ENCODE measurements around the gene CDH13. TPM values are rescaled to one million over a fixed set of nuclear protein-coding genes. Genes with fewer than 3 reads are reported as not detected.

CDH13 gene
- total RNA-seq, 2 experiments from 2014 or later: not detected

DNA sequence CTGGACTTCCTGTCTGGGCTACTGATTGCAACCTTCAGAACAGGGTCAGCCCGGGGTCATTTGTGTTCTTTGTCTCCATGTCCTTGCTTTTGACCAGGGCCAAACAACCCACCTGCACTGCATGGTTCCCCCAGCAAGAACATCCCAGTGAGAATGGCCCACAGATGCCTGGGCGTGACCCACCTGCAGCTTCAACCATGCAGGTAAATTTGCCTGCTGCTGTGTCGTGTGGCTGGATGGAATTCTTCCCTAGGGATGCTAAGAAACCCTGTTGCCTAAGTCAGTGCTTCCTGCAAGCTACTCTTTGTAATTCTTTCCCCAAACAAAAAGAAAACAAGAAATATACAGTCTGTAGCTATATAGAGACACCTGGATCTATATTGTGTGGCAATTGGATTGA, 12.5 kb downstream of the CDH13 start:
- TF ChIP-seq, protein P1, sequence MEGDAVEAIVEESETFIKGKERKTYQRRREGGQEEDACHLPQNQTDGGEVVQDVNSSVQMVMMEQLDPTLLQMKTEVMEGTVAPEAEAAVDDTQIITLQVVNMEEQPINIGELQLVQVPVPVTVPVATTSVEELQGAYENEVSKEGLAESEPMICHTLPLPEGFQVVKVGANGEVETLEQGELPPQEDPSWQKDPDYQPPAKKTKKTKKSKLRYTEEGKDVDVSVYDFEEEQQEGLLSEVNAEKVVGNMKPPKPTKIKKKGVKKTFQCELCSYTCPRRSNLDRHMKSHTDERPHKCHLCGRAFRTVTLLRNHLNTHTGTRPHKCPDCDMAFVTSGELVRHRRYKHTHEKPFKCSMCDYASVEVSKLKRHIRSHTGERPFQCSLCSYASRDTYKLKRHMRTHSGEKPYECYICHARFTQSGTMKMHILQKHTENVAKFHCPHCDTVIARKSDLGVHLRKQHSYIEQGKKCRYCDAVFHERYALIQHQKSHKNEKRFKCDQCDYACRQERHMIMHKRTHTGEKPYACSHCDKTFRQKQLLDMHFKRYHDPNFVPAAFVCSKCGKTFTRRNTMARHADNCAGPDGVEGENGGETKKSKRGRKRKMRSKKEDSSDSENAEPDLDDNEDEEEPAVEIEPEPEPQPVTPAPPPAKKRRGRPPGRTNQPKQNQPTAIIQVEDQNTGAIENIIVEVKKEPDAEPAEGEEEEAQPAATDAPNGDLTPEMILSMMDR (conservative IDR thresholded peaks at IDR 0.05; ENCODE audit: low read length): no peak
- no peak for TF ChIP-seq EZH2phosphoT487 (IDR thresholded peaks at IDR 0.05; ENCODE audit: borderline replicate concordance, low read depth, low read length)
- BruUV-seq (replicated peaks): no TSS peak
- Histone ChIP-seq H4K20me1 (ENCODE audit: insufficient read depth, low read length) (no peaks in the 10 kb centered on the region), H3K36me3 (ENCODE audit: insufficient read depth, low read length) (no peaks in the 10 kb centered on the region), H3K4me2 (ENCODE audit: low read length) (no peak overlapping the region), H3K9me2 (ENCODE audit: insufficient read depth, low read length) (no peaks in the 10 kb centered on the region), H3K27ac (ENCODE audit: low read depth, low read length, poor library complexity, severe bottlenecking) (no peak overlapping the region), H3K79me2 (ENCODE audit: insufficient read depth, low read depth, low read length) (no peaks in the 10 kb centered on the region), H2AFZ (ENCODE audit: low read length) (no peak overlapping the region), H3K4me1 (ENCODE audit: insufficient read depth, low read length, poor library complexity, severe bottlenecking) (no peaks in the 10 kb centered on the region), H3K9me3 (ENCODE audit: low read length) (no peaks in the 10 kb centered on the region), H3K4me3 (ENCODE audit: low read depth, low read length, poor library complexity, severe bottlenecking) (no peak overlapping the region)
- ChIA-PET POLR2A (no interaction called here), CTCF (ENCODE audit: unreplicated experiment) (interaction anchor here (0.5 to 0.6 kb wide), 2 partner anchors 13 to 464 kb away, joined by 3 read pairs; no protein-coding TSS in a partner anchor)
- DNase-seq (ENCODE audit: low spot score): no peak
- intact Hi-C loops (cut with micrococcal nuclease; ENCODE audit: unreplicated experiment): loop anchor here (5.0 kb wide), 1 partner anchor 377 kb away; no protein-coding TSS in a partner anchor

DNA sequence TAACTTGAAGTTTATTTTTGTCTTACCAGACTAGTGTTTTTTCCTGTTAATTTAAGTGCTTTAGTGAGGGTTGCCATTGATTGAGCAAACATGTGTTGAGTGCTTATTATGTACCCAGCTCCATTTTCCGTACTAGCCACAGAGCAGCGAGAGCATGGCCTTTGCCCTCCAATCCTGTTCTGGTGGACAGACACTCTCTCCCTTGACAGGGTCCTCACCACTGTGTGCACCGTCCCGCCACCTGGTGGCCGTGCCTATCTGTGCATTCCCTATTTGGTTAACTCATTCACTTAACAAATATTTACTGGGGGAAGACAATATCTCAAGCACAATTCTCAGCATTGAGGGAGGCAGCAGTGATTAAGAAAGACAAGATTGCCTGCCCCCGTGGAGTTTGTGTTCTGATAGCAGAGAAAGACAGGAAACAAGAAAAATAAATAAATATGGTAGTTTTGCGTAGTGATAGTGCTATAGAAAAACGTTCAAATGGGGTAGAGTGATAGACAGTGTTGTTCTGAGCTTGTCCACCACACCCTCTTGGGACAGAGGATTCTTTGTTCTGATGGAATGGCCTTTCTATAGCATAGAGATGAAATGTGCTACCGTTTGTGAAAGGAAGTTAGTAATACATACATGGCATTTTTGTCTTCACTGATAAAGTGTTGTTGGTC, 13.0 kb downstream of the CDH13 start:
- no peak overlapping the region for H3K4me3 ChIP-seq (ENCODE audit: low read depth, low read length, poor library complexity, severe bottlenecking)
- peak; percentile 49 for DNase-seq (ENCODE audit: low spot score)
- H4K20me1 ChIP-seq (ENCODE audit: insufficient read depth, low read length): no peaks in the 10 kb centered on the region
- H3K4me2 ChIP-seq (ENCODE audit: low read length): no peak overlapping the region
- H3K9me2 ChIP-seq (ENCODE audit: insufficient read depth, low read length): no peaks in the 10 kb centered on the region
- no TSS peak for BruUV-seq (replicated peaks)
- intact Hi-C loops (cut with micrococcal nuclease; ENCODE audit: unreplicated experiment): loop anchor here (5.0 kb wide), 1 partner anchor 378 kb away; no protein-coding TSS in a partner anchor
- no peaks in the 10 kb centered on the region for H3K36me3 ChIP-seq (ENCODE audit: insufficient read depth, low read length)
- POLR2A ChIA-PET: no interaction called here
- CTCF ChIA-PET (ENCODE audit: unreplicated experiment): interaction anchor here (0.5 to 0.6 kb wide), 2 partner anchors 12 to 465 kb away, joined by 3 read pairs; no protein-coding TSS in a partner anchor
- H3K27ac ChIP-seq (ENCODE audit: low read depth, low read length, poor library complexity, severe bottlenecking): no peak overlapping the region
- H3K4me1 ChIP-seq (ENCODE audit: insufficient read depth, low read length, poor library complexity, severe bottlenecking): no peaks in the 10 kb centered on the region
- no peak overlapping the region for H2AFZ ChIP-seq (ENCODE audit: low read length)
- H3K9me3 ChIP-seq (ENCODE audit: low read length): no peaks in the 10 kb centered on the region
- H3K79me2 ChIP-seq (ENCODE audit: insufficient read depth, low read depth, low read length): no peaks in the 10 kb centered on the region
- no peak for TF ChIP-seq EZH2phosphoT487 (IDR thresholded peaks at IDR 0.05; ENCODE audit: borderline replicate concordance, low read depth, low read length)
- TF ChIP-seq, protein P1 (conservative IDR thresholded peaks at IDR 0.05; ENCODE audit: low read length): peak; percentile 92

DNA sequence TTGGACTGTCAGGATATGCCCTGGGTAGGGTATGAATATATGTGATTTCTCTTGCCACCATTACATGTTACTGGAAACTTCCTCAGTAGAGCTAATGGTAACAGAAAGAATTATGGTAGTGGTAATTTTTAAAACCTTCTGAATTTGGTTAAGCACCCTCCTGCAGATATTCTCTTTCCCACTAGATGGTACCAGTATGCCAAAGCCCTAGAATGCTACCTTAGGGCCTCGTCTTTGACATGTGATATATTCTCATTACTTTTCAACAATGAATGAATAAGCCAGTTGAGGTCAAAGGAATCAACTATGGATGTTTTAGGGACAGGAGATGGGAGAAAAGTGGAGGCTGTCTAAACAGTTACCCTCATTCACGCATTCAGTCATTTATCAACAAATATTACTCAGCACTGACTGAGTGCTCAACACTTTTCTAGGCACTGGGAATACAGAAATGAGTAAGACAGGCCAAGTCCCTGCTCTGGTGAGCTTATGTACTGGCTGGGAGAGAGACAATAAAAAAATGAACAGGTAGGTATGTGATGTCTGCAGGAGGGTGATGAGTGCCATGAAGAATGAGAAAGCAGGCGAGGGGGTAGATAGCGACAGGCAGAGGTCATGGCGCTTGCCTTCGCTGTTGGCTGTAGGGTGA, 14.7 kb downstream of the CDH13 start:
- TF ChIP-seq, protein P1 (conservative IDR thresholded peaks at IDR 0.05; ENCODE audit: low read length): peak; percentile 49
- no peak for TF ChIP-seq EZH2phosphoT487 (IDR thresholded peaks at IDR 0.05; ENCODE audit: borderline replicate concordance, low read depth, low read length)
- Histone ChIP-seq H3K9me2 (ENCODE audit: insufficient read depth, low read length) (no peaks in the 10 kb centered on the region), H3K4me2 (ENCODE audit: low read length) (no peak overlapping the region), H3K9me3 (ENCODE audit: low read length) (no peaks in the 10 kb centered on the region), H2AFZ (ENCODE audit: low read length) (no peak overlapping the region), H3K36me3 (ENCODE audit: insufficient read depth, low read length) (no peaks in the 10 kb centered on the region), H4K20me1 (ENCODE audit: insufficient read depth, low read length) (no peaks in the 10 kb centered on the region), H3K4me3 (ENCODE audit: low read depth, low read length, poor library complexity, severe bottlenecking) (no peak overlapping the region), H3K4me1 (ENCODE audit: insufficient read depth, low read length, poor library complexity, severe bottlenecking) (no peaks in the 10 kb centered on the region), H3K79me2 (ENCODE audit: insufficient read depth, low read depth, low read length) (no peaks in the 10 kb centered on the region), H3K27ac (ENCODE audit: low read depth, low read length, poor library complexity, severe bottlenecking) (no peak overlapping the region)
- ChIA-PET CTCF (ENCODE audit: unreplicated experiment) (interaction anchor here (0.6 kb wide), 1 partner anchor 241 kb away, joined by 3 read pairs; no protein-coding TSS in a partner anchor), POLR2A (no interaction called here)
- intact Hi-C loops (cut with micrococcal nuclease; ENCODE audit: unreplicated experiment): no loop called here
- peak; percentile 12 for DNase-seq (ENCODE audit: low spot score)
- BruUV-seq (replicated peaks): no TSS peak

Data from OCI-LY7 (cell line).